NCI-H524 treated with DMSO at 0.1 percent for 48 hours (cell line): ENCODE data around the gene XKRX.

Source experiments
- DNase-seq: peaks from one replicate; lab custom pipeline; 2025; lab: John Stamatoyannopoulos, UW

The XKRX gene

GRCh38 chrX:100895365-100896075 lies 33.2 kb downstream of the XKRX start:
- no peak for DNase-seq

- no peak for DNase-seq
Observed at GRCh38 chrX:100883654-100884053, 45.1 kb downstream of the XKRX start.

- no peak for DNase-seq
Observed at GRCh38 chrX:100880368-100880767, 48.3 kb downstream of the XKRX start.

DNA sequence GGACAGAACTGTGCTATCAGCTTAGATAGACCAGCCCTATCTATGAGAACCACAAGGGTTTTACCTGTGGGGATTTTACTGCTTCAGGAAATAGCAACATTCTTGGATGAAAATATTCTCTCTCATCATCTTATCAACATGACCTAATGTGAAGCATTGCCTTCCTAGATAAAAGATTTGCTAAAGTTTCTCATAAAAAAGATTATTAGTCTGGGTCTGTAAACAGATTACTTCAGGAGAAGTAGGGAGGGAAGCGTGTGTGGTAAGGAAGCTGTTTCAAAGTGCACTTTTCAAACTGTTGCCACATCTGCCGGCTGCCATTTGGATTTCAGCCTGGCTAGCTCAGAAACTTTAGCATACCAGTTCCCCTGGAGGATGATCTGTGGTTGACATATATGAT lies 54.4 kb downstream of the XKRX start, which contains the start of gene NOX1:
NOX1 (minus strand) TSS at position 35 of the 400 bp plus-strand sequence. CDS start 220 bp downstream, outside the sequence.
- DNase-seq = no peak

- no peak for DNase-seq
Observed at GRCh38 chrX:100871594-100872560, 56.8 kb downstream of the XKRX start.

DNA sequence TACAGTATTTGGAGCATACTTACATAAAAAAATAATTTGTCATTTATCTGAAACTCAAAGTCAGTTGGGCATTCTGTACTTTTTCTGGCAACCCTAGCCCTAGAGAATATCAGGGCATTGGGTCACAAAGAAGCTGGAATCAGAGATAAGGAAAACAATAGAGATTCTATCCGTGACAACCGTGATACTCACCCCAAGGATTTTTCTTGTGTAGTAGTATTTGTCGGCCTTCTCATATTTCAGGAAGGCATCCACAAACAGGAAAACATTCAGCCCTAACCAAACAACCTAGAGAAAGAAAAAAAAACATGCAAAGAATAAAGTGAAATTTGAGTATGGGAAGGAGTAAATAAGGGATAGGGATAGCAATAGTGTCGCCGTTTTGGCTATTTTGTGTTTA lies 58.2 kb downstream of the XKRX start:
- no peak for DNase-seq

GRCh38 chrX:100868273-100868672 lies 60.4 kb downstream of the XKRX start:
- DNase-seq = no peak

GRCh38 chrX:100864657-100865391 lies 63.9 kb downstream of the XKRX start:
- DNase-seq = no peak
